Neural progenitor cell (in vitro differentiated cells): ENCODE data around the gene FAM236C.
"Not testable (repeated sequence)": the region's sequence is repeated elsewhere in the genome, so short reads cannot be mapped to it uniquely, and the experiment has no call there.

Source experiments
- CTCF ChIP-seq: fragments of 200-600 bp; sonication (generic); IDR thresholded peaks from 2 replicates; pipeline ENCODE4 v1.5.1; 2017; ENCODE audit warnings: antibody characterized with exemption, mild to moderate bottlenecking
- EZH2phosphoT487 ChIP-seq: fragments of 200-600 bp; sonication (generic); IDR thresholded peaks from 2 replicates; pipeline ENCODE4 v1.6.1; 2017; ENCODE audit warnings: antibody characterized with exemption

GRCh38 chrX:72936455-72936854 lies 24.0 kb downstream of the FAM236C start:
- not testable (repeated sequence) for TF ChIP-seq CTCF, EZH2phosphoT487
